ENCODE results near the gene TRPM6.

Gene TRPM6

DNA sequence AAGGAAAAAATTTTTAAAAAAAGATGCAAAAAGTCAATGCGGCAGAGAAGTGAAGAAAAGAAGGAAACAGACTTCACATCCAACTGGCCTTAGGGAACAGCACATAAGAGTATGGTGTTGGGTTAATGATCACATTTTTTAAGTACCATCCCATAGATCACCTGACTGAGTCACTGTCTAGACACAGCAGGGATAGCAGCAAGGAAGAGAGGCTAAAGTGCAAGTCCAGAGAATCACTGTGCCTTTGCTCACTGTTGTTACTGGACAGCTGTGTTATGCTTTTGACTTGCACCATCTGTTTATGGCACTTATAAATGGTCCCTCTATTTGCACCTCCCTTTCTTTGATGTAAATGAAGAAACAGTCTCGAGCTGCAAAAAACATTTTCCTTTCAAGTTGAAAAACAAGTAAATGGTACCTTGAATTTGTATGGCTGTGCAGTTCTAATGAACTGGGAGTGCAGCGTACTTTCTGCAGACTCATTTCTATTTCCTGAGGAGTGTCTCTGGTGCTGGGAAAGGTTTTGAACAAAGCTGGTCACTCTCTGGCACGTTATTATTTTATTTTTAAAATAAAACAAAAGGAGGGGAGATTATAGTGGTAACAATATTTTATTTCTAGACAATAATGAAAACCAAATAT is 84.2 kb downstream of the TRPM6 start:
- no peaks in the 10 kb centered on the region for H3K4me1 ChIP-seq
- H3K27me3 ChIP-seq: peaks cover 0 to 2% of the 10 kb centered on the region in 2 donors
- no peak overlapping the region for H3K27ac ChIP-seq
- TF ChIP-seq, protein P1, sequence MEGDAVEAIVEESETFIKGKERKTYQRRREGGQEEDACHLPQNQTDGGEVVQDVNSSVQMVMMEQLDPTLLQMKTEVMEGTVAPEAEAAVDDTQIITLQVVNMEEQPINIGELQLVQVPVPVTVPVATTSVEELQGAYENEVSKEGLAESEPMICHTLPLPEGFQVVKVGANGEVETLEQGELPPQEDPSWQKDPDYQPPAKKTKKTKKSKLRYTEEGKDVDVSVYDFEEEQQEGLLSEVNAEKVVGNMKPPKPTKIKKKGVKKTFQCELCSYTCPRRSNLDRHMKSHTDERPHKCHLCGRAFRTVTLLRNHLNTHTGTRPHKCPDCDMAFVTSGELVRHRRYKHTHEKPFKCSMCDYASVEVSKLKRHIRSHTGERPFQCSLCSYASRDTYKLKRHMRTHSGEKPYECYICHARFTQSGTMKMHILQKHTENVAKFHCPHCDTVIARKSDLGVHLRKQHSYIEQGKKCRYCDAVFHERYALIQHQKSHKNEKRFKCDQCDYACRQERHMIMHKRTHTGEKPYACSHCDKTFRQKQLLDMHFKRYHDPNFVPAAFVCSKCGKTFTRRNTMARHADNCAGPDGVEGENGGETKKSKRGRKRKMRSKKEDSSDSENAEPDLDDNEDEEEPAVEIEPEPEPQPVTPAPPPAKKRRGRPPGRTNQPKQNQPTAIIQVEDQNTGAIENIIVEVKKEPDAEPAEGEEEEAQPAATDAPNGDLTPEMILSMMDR (IDR thresholded peaks at IDR 0.05): no peak
- H3K9me3 ChIP-seq: no peaks in the 10 kb centered on the region
- no peak for DNase-seq
- H3K4me3 ChIP-seq: no peak overlapping the region
- intact Hi-C loops (cut with DNase I; ENCODE audit: low total_unique reads): no loop called here
- H3K36me3 ChIP-seq: no peaks in the 10 kb centered on the region

DNA sequence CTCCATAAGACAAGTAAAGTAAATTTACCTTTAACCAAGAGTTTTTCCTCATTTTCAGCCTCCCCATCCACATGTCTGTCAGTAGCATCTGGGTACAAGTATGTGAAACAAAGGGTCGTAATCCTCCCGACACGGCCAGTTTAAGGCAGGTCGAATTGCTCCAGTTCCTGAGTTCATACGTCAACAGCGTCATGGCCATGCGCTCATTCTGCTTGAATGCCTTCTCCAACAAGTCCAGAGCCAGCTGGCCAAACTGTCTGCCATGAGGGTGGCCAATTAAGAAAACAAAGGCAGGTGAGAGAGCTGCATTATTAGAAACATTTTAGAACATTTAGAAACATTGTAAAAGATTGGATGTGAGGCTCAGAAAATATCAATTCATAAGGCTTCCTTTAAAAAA is 87.5 kb downstream of the TRPM6 start:
- Histone ChIP-seq H3K4me1 (no peaks in the 10 kb centered on the region), H3K36me3 (no peaks in the 10 kb centered on the region), H3K27me3 (peaks cover 0 to 2% of the 10 kb centered on the region in 2 donors), H3K4me3 (no peak overlapping the region), H3K9me3 (no peaks in the 10 kb centered on the region), H3K27ac (no peak overlapping the region)
- TF ChIP-seq, protein P1 (IDR thresholded peaks at IDR 0.05): no peak
- no peak for DNase-seq
- intact Hi-C loops (cut with DNase I; ENCODE audit: low total_unique reads): no loop called here

DNA sequence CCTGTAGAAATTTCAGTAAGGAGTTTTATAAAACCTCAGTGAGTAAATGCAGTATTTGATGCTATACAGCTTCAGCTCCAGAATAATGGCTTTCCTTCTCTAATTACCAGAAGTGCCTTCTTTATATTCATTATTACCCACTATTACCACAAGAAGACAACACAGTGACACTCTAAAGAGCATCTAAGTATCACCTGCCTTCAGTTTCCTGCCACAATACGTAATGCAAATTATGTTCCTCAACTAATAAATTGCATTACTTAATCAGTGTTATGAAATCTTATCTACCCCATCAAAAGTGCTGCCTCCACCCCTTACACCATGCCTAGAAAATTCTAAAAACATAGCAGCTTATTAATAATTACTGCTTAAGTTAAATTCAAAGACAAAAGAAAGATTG is 91.9 kb downstream of the TRPM6 start:
- no peaks in the 10 kb centered on the region for H3K9me3 ChIP-seq
- DNase-seq: no peak
- H3K4me3 ChIP-seq: no peak overlapping the region
- no peak overlapping the region for H3K27ac ChIP-seq
- TF ChIP-seq, protein P1 (IDR thresholded peaks at IDR 0.05): no peak
- no peaks in the 10 kb centered on the region for H3K4me1 ChIP-seq
- no peaks in the 10 kb centered on the region for H3K36me3 ChIP-seq
- H3K27me3 ChIP-seq: no peaks in the 10 kb centered on the region
- intact Hi-C loops (cut with DNase I; ENCODE audit: low total_unique reads): loop anchor here (10.0 kb wide), 1 partner anchor 109 kb away; no protein-coding TSS in a partner anchor

DNA sequence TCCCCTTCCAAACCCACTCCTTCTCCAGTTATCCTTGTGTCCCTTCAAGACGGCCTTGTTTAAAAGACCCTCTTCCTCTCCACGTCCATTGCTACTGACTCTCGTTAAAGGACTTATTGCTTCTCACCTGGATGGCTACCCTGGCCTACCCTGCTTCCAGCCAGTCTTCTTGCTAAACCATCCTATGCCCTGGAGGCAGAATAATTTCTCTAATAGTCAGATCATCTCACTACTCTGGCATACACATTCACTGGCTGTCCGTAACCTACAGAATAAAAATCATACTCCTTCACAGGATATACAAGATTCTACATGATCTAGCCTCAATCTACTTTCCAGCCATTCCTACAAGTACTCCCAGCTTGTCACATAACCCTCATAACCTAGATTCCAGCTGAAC is 92.6 kb downstream of the TRPM6 start:
- DNase-seq: no peak
- H3K4me1 ChIP-seq: no peaks in the 10 kb centered on the region
- H3K27me3 ChIP-seq: no peaks in the 10 kb centered on the region
- H3K27ac ChIP-seq: no peak overlapping the region
- no peaks in the 10 kb centered on the region for H3K36me3 ChIP-seq
- intact Hi-C loops (cut with DNase I; ENCODE audit: low total_unique reads): loop anchor here (10.0 kb wide), 1 partner anchor 110 kb away; no protein-coding TSS in a partner anchor
- TF ChIP-seq, protein P1 (IDR thresholded peaks at IDR 0.05): no peak
- no peak overlapping the region for H3K4me3 ChIP-seq
- H3K9me3 ChIP-seq: no peaks in the 10 kb centered on the region

DNA sequence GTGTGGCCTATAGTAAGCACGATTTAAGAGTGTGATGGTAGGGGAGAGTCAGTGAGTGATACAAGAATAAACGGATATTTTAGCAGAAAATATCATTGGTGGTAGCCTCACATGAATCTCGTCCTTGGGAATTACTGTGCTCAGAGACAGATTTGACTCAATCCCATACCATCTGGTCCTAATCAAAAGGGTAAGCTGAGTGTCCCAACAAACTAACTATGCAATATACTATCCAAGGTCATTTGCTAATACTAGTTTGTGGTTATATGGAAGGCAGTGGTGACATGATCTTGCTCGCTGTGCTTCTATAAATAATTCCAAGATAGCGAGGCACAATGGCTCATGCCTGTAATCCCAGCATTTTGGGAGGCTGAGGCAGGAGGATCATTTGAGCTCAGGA is 103.2 kb downstream of the TRPM6 start:
- Histone ChIP-seq H3K4me3 (no peak overlapping the region), H3K27me3 (peaks cover 0 to 4% of the 10 kb centered on the region in 2 donors), H3K4me1 (no peaks in the 10 kb centered on the region), H3K27ac (no peak overlapping the region), H3K36me3 (no peaks in the 10 kb centered on the region), H3K9me3 (no peaks in the 10 kb centered on the region)
- DNase-seq: no peak
- TF ChIP-seq, protein P1 (IDR thresholded peaks at IDR 0.05): no peak
- intact Hi-C loops (cut with DNase I; ENCODE audit: low total_unique reads): no loop called here
